Esophagus muscularis mucosa (tissue), 3 donors: Measurements from ENCODE around the gene ABTB2.

Experiments used
- CTCF ChIP-seq, 3 experiments: fragments of 200-600 bp in 2 of 3; fragments of 450-650 bp in 1 of 3; sonication (generic) in 2 of 3; IDR thresholded peaks; one replicate each; pipeline ENCODE4 v1.5.1; 2017 to 2019; ENCODE audit warnings: antibody characterized with exemption in 3 of 3, mild to moderate bottlenecking in 2 of 3, moderate library complexity in 1 of 3
- POLR2A ChIP-seq: fragments of 450-650 bp; IDR thresholded peaks from one replicate; pipeline ENCODE4 v1.6.1; 2017; ENCODE audit warnings: antibody characterized with exemption, moderate library complexity, mild to moderate bottlenecking, low read depth

- no peak for TF ChIP-seq CTCF (IDR thresholded peaks at IDR 0.05)
- no peak for TF ChIP-seq POLR2A
Measured at GRCh38 chr11:34404280-34404679, 46.5 kb upstream of the ABTB2 start.
